Thoracic aorta (tissue), 2 donors: ENCODE data around the gene POFUT1. TPM values are rescaled to one million over a fixed set of nuclear protein-coding genes. Genes with fewer than 3 reads are reported as not detected.
"Not testable (repeated sequence)": the region's sequence is repeated elsewhere in the genome, so short reads cannot be mapped to it uniquely, and the experiment has no call there.

Source experiments
- ATAC-seq: fragments of 150-250 bp; one replicate; pipeline ENCODE4 v1.8.0; 2017; ENCODE audit warnings: low read depth; ENCODE audit not compliant: insufficient number of reproducible peaks, low FRiP score
- DNase-seq: peaks from one replicate; pipeline ENCODE4 v3.0.0-alpha.2; 2020; ENCODE audit warnings: low spot score
- H3K27ac ChIP-seq, 2 donors: fragments of 200-600 bp; sonication (generic); 1 replicate in 1 of 2; 2 replicates in 1 of 2; pipeline ENCODE4 v1.5.1; 2016; ENCODE audit warnings: mild to moderate bottlenecking in 2 of 2, moderate library complexity in 2 of 2
- H3K27me3 ChIP-seq: fragments of 200-600 bp; sonication (generic); replicated peaks from 2 replicates; pipeline ENCODE4 v1.6.0; 2016; ENCODE audit warnings: mild to moderate bottlenecking; ENCODE audit not compliant: insufficient read depth
- H3K36me3 ChIP-seq: fragments of 200-600 bp; sonication (generic); one replicate; pipeline ENCODE4 v1.5.1; 2016
- H3K4me1 ChIP-seq, 2 donors: fragments of 200-600 bp; sonication (generic); 1 replicate in 1 of 2; 2 replicates in 1 of 2; pipeline versions ENCODE4 v1.5.1 to v1.6.0; 2016; ENCODE audit warnings: low read depth in 2 of 2, mild to moderate bottlenecking in 1 of 2; ENCODE audit not compliant: control insufficient read depth in 1 of 2
- H3K4me3 ChIP-seq: fragments of 200-600 bp; sonication (generic); 2 replicates; pipeline ENCODE4 v1.5.1; 2016; ENCODE audit warnings: mild to moderate bottlenecking
- H3K9me3 ChIP-seq: fragments of 200-600 bp; sonication (generic); 2 replicates; pipeline ENCODE4 v1.5.1; 2016
- CTCF ChIP-seq: fragments of 200-600 bp; sonication (generic); IDR thresholded peaks from one replicate; pipeline ENCODE4 v1.5.1; 2019; ENCODE audit warnings: antibody characterized with exemption
- total RNA-seq, 2 donors: library from RNA; depleted of rRNA; stranded (reverse); fragments of >200 nt; gene quantifications; one replicate each; pipeline versions ENCODE4 v1.1.0 to v1.2.3, GENCODE V29; 2016

POFUT1 gene
- total RNA-seq, 2 donors from 2014 or later: 30.8 to 37.1 TPM

GRCh38 chr20:32261644-32262043, 54.0 kb downstream of the POFUT1 start:
- TF ChIP-seq CTCF: no peak

GRCh38 chr20:32263398-32263954, 55.8 kb downstream of the POFUT1 start:
- Histone ChIP-seq H3K27me3 (no peaks in the 10 kb centered on the region), H3K27ac (no peak overlapping the region), H3K36me3 (no peaks in the 10 kb centered on the region), H3K4me1 (no peaks in the 10 kb centered on the region), H3K4me3 (no peak overlapping the region), H3K9me3 (no peaks in the 10 kb centered on the region)
- DNase-seq (no peak), ATAC-seq (no peak)
- TF ChIP-seq CTCF: no peak

More at GRCh38 chr20:32261644-32262043, 54.0 kb downstream of the POFUT1 start:
- H3K27me3 ChIP-seq: no peaks in the 10 kb centered on the region
- ATAC-seq: no peak
- no peak overlapping the region for H3K4me3 ChIP-seq
- no peak for DNase-seq
- no peaks in the 10 kb centered on the region for H3K4me1 ChIP-seq
- H3K36me3 ChIP-seq: no peaks in the 10 kb centered on the region
- no peaks in the 10 kb centered on the region for H3K9me3 ChIP-seq
- no peak overlapping the region for H3K27ac ChIP-seq

- ATAC-seq: no peak
Measured at GRCh38 chr20:32271620-32272019, 63.9 kb downstream of the POFUT1 start.

GRCh38 chr20:32274359-32274758, 66.7 kb downstream of the POFUT1 start:
- H3K4me3 ChIP-seq: no peak overlapping the region
- H3K9me3 ChIP-seq: no peaks in the 10 kb centered on the region
- no peak for DNase-seq
- peaks cover 5 to 14% of the 10 kb centered on the region in 2 donors for H3K4me1 ChIP-seq
- ATAC-seq: no peak
- no peaks in the 10 kb centered on the region for H3K36me3 ChIP-seq
- no peak overlapping the region for H3K27ac ChIP-seq
- no peak for TF ChIP-seq CTCF
- H3K27me3 ChIP-seq: no peaks in the 10 kb centered on the region

More at GRCh38 chr20:32271620-32272019, 63.9 kb downstream of the POFUT1 start:
- H3K4me3 ChIP-seq: no peak overlapping the region
- TF ChIP-seq CTCF: no peak
- no peaks in the 10 kb centered on the region for H3K9me3 ChIP-seq
- H3K36me3 ChIP-seq: no peaks in the 10 kb centered on the region
- DNase-seq: no peak
- H3K27ac ChIP-seq: no peak overlapping the region
- H3K4me1 ChIP-seq: no peaks in the 10 kb centered on the region
- H3K27me3 ChIP-seq: no peaks in the 10 kb centered on the region

- DNase-seq, ATAC-seq: not testable (repeated sequence)
Measured at GRCh38 chr20:32275163-32275562, 67.5 kb downstream of the POFUT1 start.

More at GRCh38 chr20:32275163-32275562, 67.5 kb downstream of the POFUT1 start:
- H3K9me3 ChIP-seq, H3K36me3 ChIP-seq, H3K4me3 ChIP-seq, H3K27me3 ChIP-seq, H3K27ac ChIP-seq: not testable (repeated sequence)
- peaks cover 5 to 14% of the 10 kb centered on the region in 2 donors for H3K4me1 ChIP-seq
